Fibroblast of lung (primary cell): ENCODE measurements around the gene SF3A2. TPM values are rescaled to one million over a fixed set of nuclear protein-coding genes. Genes with fewer than 3 reads are reported as not detected.

Source experiments
- DNase-seq, 2 donors: peaks; one replicate each; pipeline versions ENCODE4 v3.0.0 to v3.0.0-alpha.2; 2010; ENCODE audit warnings: low read depth in 2 of 2
- H2AFZ ChIP-seq: 2 replicates; pipeline ENCODE4 v1.5.1; 2012; ENCODE audit warnings: low read length, control low read depth, inconsistent platforms
- H3K27ac ChIP-seq: 2 replicates; pipeline ENCODE4 v1.5.1; 2011; ENCODE audit warnings: low read length, control low read depth; ENCODE audit not compliant: insufficient read depth
- H3K27me3 ChIP-seq: 2 replicates; pipeline ENCODE4 v1.5.1; 2011; ENCODE audit warnings: mild to moderate bottlenecking, low read length; ENCODE audit not compliant: control insufficient read depth, insufficient read depth
- H3K36me3 ChIP-seq: 2 replicates; pipeline ENCODE4 v1.5.1; 2011; ENCODE audit warnings: low read length; ENCODE audit not compliant: control insufficient read depth, insufficient read depth
- H3K4me1 ChIP-seq: 2 replicates; pipeline ENCODE4 v1.5.1; 2011; ENCODE audit warnings: low read length; ENCODE audit not compliant: control insufficient read depth, insufficient read depth; ENCODE audit errors: extremely low read depth
- H3K4me2 ChIP-seq: 2 replicates; pipeline ENCODE4 v1.5.1; 2011; ENCODE audit warnings: low read length, control low read depth; ENCODE audit not compliant: insufficient read depth; ENCODE audit errors: extremely low read depth
- H3K4me3 ChIP-seq, 4 experiments: fragments of 200-600 bp in 1 of 4; sonication (generic) in 1 of 4; replicated peaks in 1 of 4; 2 replicates each; pipeline ENCODE4 v1.5.1; 2011 to 2016; ENCODE audit warnings: low read length in 4 of 4, low read depth in 3 of 4, mild to moderate bottlenecking in 3 of 4, control low read depth in 2 of 4, inconsistent platforms in 1 of 4, mixed read lengths in 1 of 4; ENCODE audit not compliant: insufficient read depth in 1 of 4; ENCODE audit errors: control extremely low read depth in 1 of 4
- H3K79me2 ChIP-seq: 2 replicates; pipeline ENCODE4 v1.5.1; 2012; ENCODE audit warnings: mild to moderate bottlenecking, low read length, inconsistent platforms; ENCODE audit not compliant: control insufficient read depth, insufficient read depth
- H3K9ac ChIP-seq: 2 replicates; pipeline ENCODE4 v1.5.1; 2011; ENCODE audit warnings: mild to moderate bottlenecking, low read length, control low read depth; ENCODE audit not compliant: insufficient read depth
- H3K9me3 ChIP-seq: 2 replicates; pipeline ENCODE4 v1.5.1; 2012; ENCODE audit warnings: low read depth, low read length; ENCODE audit not compliant: control insufficient read depth, insufficient read depth
- H4K20me1 ChIP-seq: 2 replicates; pipeline ENCODE4 v1.5.1; 2011; ENCODE audit warnings: low read length; ENCODE audit not compliant: control insufficient read depth, insufficient read depth; ENCODE audit errors: extremely low read depth
- EZH2 ChIP-seq: IDR thresholded peaks from 2 replicates; pipeline ENCODE4 v1.5.1; 2012; ENCODE audit warnings: low read length, control low read depth, mild to moderate bottlenecking; ENCODE audit errors: missing control alignments
- polyA plus RNA-seq, 2 donors: library from polyadenylated mRNA; depleted of rRNA in 1 of 2; stranded (reverse) in 1 of 2; unstranded in 1 of 2; fragments of >200 nt; gene quantifications; 2 replicates each; pipeline ENCODE4 v1.2.1, GENCODE V29; 2011 to 2012; ENCODE audit warnings: missing spikeins in 1 of 2
- total RNA-seq: library from RNA; depleted of rRNA; stranded (reverse); fragments of >200 nt; gene quantifications from 2 replicates; pipeline ENCODE4 v1.2.1, GENCODE V29; 2014
- TF ChIP-seq, protein P1 (sequence below), 2 donors: IDR thresholded peaks in 1 of 2; conservative IDR thresholded peaks in 1 of 2; 1 replicate in 1 of 2; 2 replicates in 1 of 2; pipeline ENCODE4 v1.5.1; 2011 to 2012; ENCODE audit warnings: low read length in 2 of 2, control low read depth in 1 of 2, inconsistent platforms in 1 of 2, low read depth in 1 of 2, mild to moderate bottlenecking in 1 of 2

Gene SF3A2
- total and polyA plus RNA-seq, 2 donors (not counting 1 experiment from before 2014, with no cell fraction given) = 11.1 to 31.5 TPM

DNA sequence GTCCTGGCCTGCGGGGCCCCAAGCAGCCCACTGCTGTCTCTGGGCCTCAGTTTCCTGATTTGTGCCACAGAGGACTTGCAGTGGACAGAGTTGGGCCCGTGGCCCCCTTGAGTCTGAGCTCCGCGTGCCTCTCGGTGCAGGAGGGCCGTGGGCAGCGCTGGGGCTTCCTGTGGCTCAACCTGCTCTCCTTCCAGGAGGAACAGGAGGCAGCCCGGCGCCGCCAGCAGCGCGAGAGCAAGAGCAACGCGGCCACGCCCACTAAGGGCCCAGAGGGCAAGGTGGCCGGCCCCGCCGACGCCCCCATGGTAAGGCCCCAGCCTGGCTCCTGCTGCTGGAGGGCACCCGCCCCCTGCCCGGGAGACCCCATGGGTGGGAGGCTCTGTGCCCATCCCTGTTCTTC is 26.4 kb upstream of the SF3A2 start:
- H3K36me3 ChIP-seq = peaks cover 48% of the 10 kb centered on the region
- no peaks in the 10 kb centered on the region for H4K20me1 ChIP-seq
- H3K4me2 ChIP-seq = no peak overlapping the region
- H3K79me2 ChIP-seq = peaks cover 9% of the 10 kb centered on the region
- no peak overlapping the region for H3K9ac ChIP-seq
- H3K27me3 ChIP-seq = no peaks in the 10 kb centered on the region
- no peak for DNase-seq
- no peak overlapping the region for H2AFZ ChIP-seq
- no peak for TF ChIP-seq EZH2
- TF ChIP-seq, protein P1, sequence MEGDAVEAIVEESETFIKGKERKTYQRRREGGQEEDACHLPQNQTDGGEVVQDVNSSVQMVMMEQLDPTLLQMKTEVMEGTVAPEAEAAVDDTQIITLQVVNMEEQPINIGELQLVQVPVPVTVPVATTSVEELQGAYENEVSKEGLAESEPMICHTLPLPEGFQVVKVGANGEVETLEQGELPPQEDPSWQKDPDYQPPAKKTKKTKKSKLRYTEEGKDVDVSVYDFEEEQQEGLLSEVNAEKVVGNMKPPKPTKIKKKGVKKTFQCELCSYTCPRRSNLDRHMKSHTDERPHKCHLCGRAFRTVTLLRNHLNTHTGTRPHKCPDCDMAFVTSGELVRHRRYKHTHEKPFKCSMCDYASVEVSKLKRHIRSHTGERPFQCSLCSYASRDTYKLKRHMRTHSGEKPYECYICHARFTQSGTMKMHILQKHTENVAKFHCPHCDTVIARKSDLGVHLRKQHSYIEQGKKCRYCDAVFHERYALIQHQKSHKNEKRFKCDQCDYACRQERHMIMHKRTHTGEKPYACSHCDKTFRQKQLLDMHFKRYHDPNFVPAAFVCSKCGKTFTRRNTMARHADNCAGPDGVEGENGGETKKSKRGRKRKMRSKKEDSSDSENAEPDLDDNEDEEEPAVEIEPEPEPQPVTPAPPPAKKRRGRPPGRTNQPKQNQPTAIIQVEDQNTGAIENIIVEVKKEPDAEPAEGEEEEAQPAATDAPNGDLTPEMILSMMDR (conservative IDR thresholded peaks at IDR 0.05 in 1 of 2, IDR thresholded peaks at IDR 0.05 in 1 of 2; ENCODE audit: low read depth in 1 of 2, low read length in 2 of 2) = no peak
- peaks cover 16% of the 10 kb centered on the region for H3K4me1 ChIP-seq
- no peak overlapping the region for H3K27ac ChIP-seq
- no peaks in the 10 kb centered on the region for H3K9me3 ChIP-seq
- H3K4me3 ChIP-seq = no peak overlapping the region

DNA sequence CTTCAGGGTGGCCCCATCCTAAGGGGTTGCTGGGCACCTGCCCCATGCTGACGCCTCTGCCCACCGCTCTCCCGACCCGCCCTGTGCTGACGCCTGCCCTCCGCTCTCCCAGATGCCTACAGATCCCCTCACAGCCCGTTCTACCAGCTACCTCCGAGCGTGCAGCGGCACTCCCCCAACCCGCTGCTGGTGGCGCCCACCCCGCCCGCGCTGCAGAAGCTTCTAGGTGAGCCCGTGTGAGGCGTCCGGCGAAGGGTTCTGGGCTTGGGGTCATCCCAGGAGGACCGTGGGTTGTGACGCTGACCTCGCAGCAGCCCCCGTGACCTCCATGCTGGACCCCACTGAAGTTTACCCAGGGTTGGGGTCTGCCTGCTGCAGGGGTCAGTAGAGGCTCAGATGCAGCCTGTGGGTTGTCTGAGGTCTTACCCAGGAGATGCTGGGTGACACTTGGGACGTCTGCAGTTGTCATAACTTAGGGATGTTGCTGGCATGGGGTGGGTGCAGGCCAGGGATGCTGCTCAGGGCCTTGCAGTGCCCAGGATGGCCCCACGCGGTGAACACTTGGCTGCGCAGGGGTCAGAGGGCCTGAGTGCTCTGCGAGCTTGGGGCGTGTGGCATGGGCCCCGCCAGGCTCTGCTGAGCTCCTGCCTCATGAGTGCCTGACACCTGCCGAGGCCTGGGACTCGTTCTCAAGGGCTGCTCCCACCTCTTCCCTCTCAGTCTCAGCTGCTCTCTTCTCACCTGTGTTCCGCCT is 25.5 kb upstream of the SF3A2 start:
- Histone ChIP-seq H3K9me3 (no peaks in the 10 kb centered on the region), H3K4me2 (no peak overlapping the region), H3K27ac (no peak overlapping the region), H3K27me3 (no peaks in the 10 kb centered on the region), H3K79me2 (peaks cover 9% of the 10 kb centered on the region), H3K36me3 (peaks cover 54% of the 10 kb centered on the region), H3K4me3 (no peak overlapping the region), H3K4me1 (peaks cover 16% of the 10 kb centered on the region), H4K20me1 (no peaks in the 10 kb centered on the region), H3K9ac (no peak overlapping the region), H2AFZ (no peak overlapping the region)
- TF ChIP-seq, protein P1 (conservative IDR thresholded peaks at IDR 0.05 in 1 of 2, IDR thresholded peaks at IDR 0.05 in 1 of 2; ENCODE audit: low read depth in 1 of 2, low read length in 2 of 2) = no peak
- TF ChIP-seq EZH2 = no peak
- no peak for DNase-seq

DNA sequence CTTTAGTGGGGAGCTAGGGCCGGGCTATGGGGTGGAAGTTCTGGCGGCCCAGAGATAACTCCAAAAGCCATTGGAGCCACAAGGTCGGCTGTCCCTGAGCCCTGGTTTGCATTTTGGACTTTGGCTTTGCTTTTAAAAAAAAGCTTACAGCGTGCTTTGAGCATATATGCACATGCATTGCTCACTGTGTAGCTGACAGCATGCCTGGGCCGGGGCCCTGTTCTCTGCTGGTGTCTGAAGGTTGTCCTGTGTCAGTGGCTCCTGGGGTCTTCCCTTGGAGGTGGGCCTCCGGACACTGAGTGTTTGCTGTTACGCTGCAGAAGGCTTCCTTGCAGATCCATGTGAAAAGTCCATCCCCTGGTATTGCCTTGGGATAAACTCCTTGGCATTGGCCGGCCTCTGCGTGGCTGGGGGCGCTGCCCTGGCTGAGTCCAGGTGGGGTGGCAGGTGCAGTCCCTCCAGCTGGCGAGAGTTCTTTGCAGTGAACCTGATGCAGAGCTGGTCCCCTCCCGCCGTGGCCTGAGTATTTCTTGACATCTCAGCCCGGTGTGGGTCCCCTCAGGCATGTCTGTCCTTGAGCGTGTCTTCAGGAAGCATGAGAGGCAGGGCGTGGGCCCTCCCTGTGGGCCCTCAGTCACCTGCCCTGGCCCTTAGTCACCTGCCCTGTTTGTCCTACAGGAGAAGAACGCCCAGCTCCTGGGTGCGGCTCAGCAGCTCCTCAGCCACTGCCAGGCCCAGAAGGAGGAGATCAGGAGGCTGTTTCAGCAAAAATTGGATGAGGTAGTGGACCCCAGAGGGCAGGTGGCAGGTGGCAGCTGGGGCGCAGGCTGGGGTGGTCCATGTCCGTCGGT is 23.5 kb upstream of the SF3A2 start:
- Histone ChIP-seq H2AFZ (no peak overlapping the region), H3K9ac (no peak overlapping the region), H3K4me3 (no peak overlapping the region), H3K9me3 (no peaks in the 10 kb centered on the region), H3K4me1 (peaks cover 12% of the 10 kb centered on the region), H3K27ac (no peak overlapping the region), H4K20me1 (no peaks in the 10 kb centered on the region), H3K4me2 (no peak overlapping the region), H3K36me3 (peaks cover 61% of the 10 kb centered on the region), H3K79me2 (peaks cover 5% of the 10 kb centered on the region), H3K27me3 (no peaks in the 10 kb centered on the region)
- TF ChIP-seq EZH2 = no peak
- TF ChIP-seq, protein P1 (conservative IDR thresholded peaks at IDR 0.05 in 1 of 2, IDR thresholded peaks at IDR 0.05 in 1 of 2; ENCODE audit: low read depth in 1 of 2, low read length in 2 of 2) = no peak
- DNase-seq = no peak
